A673 (cell line): Measurements from ENCODE around the gene GABRB1. TPM values are rescaled to one million over a fixed set of nuclear protein-coding genes. Genes with fewer than 3 reads are reported as not detected.

ENCODE experiments used
- BruUV-seq: library from RNA; stranded (reverse); fragments of 400-500 nt; replicated peaks from 2 replicates; lab custom pipeline; 2021; lab: Mats Ljungman, UMichigan
- CTCF ChIA-PET: fragments of 300-600 bp; sonication (Branson Sonifier 250); formaldehyde crosslinking; loops from one replicate; lab custom pipeline; 2022; ENCODE audit warnings: antibody characterized with exemption; lab: Charles Lee
- POLR2A ChIA-PET: fragments of 300-600 bp; sonication (Branson Sonifier 250); formaldehyde crosslinking; loops from one replicate; lab custom pipeline; 2022; ENCODE audit warnings: antibody characterized with exemption; ENCODE audit not compliant: low non-redundant PET; lab: Charles Lee
- DNase-seq: peaks from one replicate; pipeline ENCODE4 v3.0.0-alpha.2; 2015; ENCODE audit warnings: low spot score
- H3K27ac ChIP-seq: fragments of 200-600 bp; sonication (generic); 2 replicates; pipeline ENCODE4 v1.5.1; 2016; ENCODE audit warnings: mixed run types, low read depth, mild to moderate bottlenecking, mixed read lengths, antibody characterized with exemption, low read length; ENCODE audit not compliant: poor library complexity, severe bottlenecking
- H3K27me3 ChIP-seq: fragments of 200-600 bp; sonication (generic); replicated peaks from 2 replicates; pipeline ENCODE4 v1.6.1; 2017; ENCODE audit warnings: mixed run types, low read depth, mild to moderate bottlenecking, mixed read lengths, antibody characterized with exemption, low read length; ENCODE audit not compliant: insufficient read depth, poor library complexity
- H3K36me3 ChIP-seq: fragments of 200-600 bp; sonication (generic); 2 replicates; pipeline ENCODE4 v1.6.1; 2016; ENCODE audit warnings: mixed run types, mild to moderate bottlenecking, mixed read lengths, antibody characterized with exemption, low read length; ENCODE audit not compliant: insufficient read depth, poor library complexity, severe bottlenecking
- H3K4me1 ChIP-seq: fragments of 200-600 bp; sonication (generic); 2 replicates; pipeline ENCODE4 v1.6.1; 2017; ENCODE audit warnings: mixed run types, mild to moderate bottlenecking, mixed read lengths, antibody characterized with exemption, low read length; ENCODE audit not compliant: insufficient read depth, poor library complexity, severe bottlenecking
- H3K4me3 ChIP-seq: fragments of 200-600 bp; sonication (generic); 2 replicates; pipeline ENCODE4 v1.5.1; 2016; ENCODE audit warnings: low read depth, mixed run types, mild to moderate bottlenecking, mixed read lengths, low read length; ENCODE audit not compliant: poor library complexity, severe bottlenecking
- H3K9me3 ChIP-seq: fragments of 200-600 bp; sonication (generic); 2 replicates; pipeline ENCODE4 v1.6.1; 2016; ENCODE audit warnings: mixed run types, low read depth, mild to moderate bottlenecking, mixed read lengths, antibody characterized with exemption, low read length; ENCODE audit not compliant: poor library complexity, severe bottlenecking
- EZH2 ChIP-seq: fragments of 200-600 bp; sonication (generic); IDR thresholded peaks from 2 replicates; pipeline ENCODE4 v1.6.1; 2017; ENCODE audit warnings: borderline replicate concordance, low read depth, mild to moderate bottlenecking, mixed read lengths, antibody characterized with exemption, low read length; ENCODE audit not compliant: poor library complexity, severe bottlenecking
- intact Hi-C: fragments of 100-400 bp; cut with micrococcal nuclease; formaldehyde crosslinking; loops from one replicate; pipeline ENCODE4 v1.10.0; 2022; ENCODE audit not compliant: unreplicated experiment
- total RNA-seq: library from RNA; stranded (reverse); gene quantifications from 2 replicates; pipeline ENCODE4 v1.2.3, GENCODE V29; 2021
- TF ChIP-seq, protein P1 (sequence below): fragments of 300-800, 200-600 bp; sonication (generic); conservative IDR thresholded peaks from 2 replicates; pipeline ENCODE4 v1.5.1; 2017; ENCODE audit warnings: low read depth, mild to moderate bottlenecking, antibody characterized with exemption, low read length, moderate library complexity, mixed read lengths

The GABRB1 gene
- total RNA-seq, 1 experiment from 2014 or later, result 1.0 TPM

DNA sequence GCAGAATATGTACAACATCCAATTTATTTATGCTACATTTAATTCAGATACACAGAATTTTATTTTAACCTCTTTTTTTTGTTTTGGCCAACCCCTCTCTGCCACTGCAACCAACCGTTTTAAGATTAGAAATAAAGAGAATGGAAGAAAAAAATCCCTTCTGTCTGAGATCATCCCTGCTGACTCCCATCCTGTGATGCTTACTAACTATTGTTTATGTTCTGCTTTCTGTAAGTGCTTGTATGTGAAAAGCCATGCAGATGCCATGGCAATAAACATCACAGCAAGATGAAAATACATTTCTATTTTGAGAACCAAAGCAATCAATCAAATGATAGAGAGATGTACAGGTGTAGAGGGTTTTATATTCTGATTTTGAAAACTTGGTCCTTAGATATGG lies 70.1 kb downstream of the GABRB1 start:
- no peak for DNase-seq
- peaks cover 5% of the 10 kb centered on the region for H3K27me3 ChIP-seq
- POLR2A ChIA-PET, result no interaction called here
- H3K27ac ChIP-seq, result no peak overlapping the region
- CTCF ChIA-PET, result no interaction called here
- BruUV-seq, result no TSS peak
- H3K4me3 ChIP-seq, result no peak overlapping the region
- no peaks in the 10 kb centered on the region for H3K36me3 ChIP-seq
- H3K4me1 ChIP-seq, result no peaks in the 10 kb centered on the region
- TF ChIP-seq EZH2, result no peak
- TF ChIP-seq, protein P1, sequence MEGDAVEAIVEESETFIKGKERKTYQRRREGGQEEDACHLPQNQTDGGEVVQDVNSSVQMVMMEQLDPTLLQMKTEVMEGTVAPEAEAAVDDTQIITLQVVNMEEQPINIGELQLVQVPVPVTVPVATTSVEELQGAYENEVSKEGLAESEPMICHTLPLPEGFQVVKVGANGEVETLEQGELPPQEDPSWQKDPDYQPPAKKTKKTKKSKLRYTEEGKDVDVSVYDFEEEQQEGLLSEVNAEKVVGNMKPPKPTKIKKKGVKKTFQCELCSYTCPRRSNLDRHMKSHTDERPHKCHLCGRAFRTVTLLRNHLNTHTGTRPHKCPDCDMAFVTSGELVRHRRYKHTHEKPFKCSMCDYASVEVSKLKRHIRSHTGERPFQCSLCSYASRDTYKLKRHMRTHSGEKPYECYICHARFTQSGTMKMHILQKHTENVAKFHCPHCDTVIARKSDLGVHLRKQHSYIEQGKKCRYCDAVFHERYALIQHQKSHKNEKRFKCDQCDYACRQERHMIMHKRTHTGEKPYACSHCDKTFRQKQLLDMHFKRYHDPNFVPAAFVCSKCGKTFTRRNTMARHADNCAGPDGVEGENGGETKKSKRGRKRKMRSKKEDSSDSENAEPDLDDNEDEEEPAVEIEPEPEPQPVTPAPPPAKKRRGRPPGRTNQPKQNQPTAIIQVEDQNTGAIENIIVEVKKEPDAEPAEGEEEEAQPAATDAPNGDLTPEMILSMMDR, result no peak
- no peaks in the 10 kb centered on the region for H3K9me3 ChIP-seq
- intact Hi-C loops, result no loop called here

DNA sequence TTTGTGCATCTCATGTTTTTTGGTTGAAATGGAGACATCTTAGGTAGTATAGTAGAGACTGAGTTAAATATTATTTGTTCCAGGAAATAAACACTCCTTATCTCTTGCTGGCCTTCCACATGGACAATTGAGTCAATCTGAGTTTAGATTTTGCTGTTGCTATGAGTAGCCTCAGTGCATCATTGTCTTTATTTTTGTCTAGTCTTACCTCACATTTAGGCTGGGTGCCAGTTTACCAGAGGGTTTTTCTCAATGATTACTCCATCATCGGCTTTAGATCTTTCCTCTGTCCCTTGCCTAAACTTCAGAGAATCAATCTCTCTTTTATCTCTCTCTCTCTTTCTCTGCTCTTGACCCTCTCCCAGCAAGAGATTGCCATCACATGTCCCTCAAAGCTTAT lies 73.6 kb downstream of the GABRB1 start:
- peaks cover 2% of the 10 kb centered on the region for H3K27me3 ChIP-seq
- no TSS peak for BruUV-seq
- TF ChIP-seq, protein P1, result no peak
- TF ChIP-seq EZH2, result no peak
- H3K4me3 ChIP-seq, result no peak overlapping the region
- H3K4me1 ChIP-seq, result no peaks in the 10 kb centered on the region
- POLR2A ChIA-PET, result no interaction called here
- no peak overlapping the region for H3K27ac ChIP-seq
- H3K36me3 ChIP-seq, result no peaks in the 10 kb centered on the region
- CTCF ChIA-PET, result no interaction called here
- intact Hi-C loops, result no loop called here
- no peaks in the 10 kb centered on the region for H3K9me3 ChIP-seq
- no peak for DNase-seq

DNA sequence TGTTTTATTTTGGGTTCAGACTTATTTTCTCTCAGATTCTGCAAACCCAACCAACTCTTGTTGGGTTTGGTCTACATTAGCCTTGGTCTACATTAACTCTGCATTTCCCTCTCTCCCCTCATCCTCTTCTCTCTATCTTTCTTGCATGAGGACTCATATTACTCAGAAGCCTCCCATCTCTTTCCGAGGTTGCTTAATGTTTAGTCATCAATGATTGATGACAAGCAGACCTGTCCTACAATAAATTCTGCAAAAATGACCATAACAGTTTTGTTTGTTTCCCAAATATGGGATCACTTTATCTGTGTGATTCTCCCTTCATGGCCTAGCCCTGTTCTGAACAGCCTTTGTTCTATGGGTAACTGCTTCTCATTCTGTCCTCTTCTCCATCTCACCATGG lies 75.2 kb downstream of the GABRB1 start:
- Histone ChIP-seq H3K36me3 (no peaks in the 10 kb centered on the region), H3K4me3 (no peak overlapping the region), H3K27ac (no peak overlapping the region), H3K4me1 (no peaks in the 10 kb centered on the region), H3K9me3 (no peaks in the 10 kb centered on the region), H3K27me3 (no peaks in the 10 kb centered on the region)
- intact Hi-C loops, result no loop called here
- no peak for TF ChIP-seq EZH2
- TF ChIP-seq, protein P1, result no peak
- DNase-seq, result no peak
- BruUV-seq, result no TSS peak
- CTCF ChIA-PET, result no interaction called here
- POLR2A ChIA-PET, result no interaction called here
